Uterus (tissue), 4 donors: ENCODE data around the gene LYST. TPM values are rescaled to one million over a fixed set of nuclear protein-coding genes. Genes with fewer than 3 reads are reported as not detected.
"Not testable (repeated sequence)": the region's sequence is repeated elsewhere in the genome, so short reads cannot be mapped to it uniquely, and the experiment has no call there.

Experiments
- DNase-seq, 2 donors: peaks; one replicate each; pipeline ENCODE4 v3.0.0-alpha.2; 2019 to 2020
- H3K27ac ChIP-seq, 2 donors: fragments of 200-600 bp; sonication (generic); 1 replicate in 1 of 2; 2 replicates in 1 of 2; pipeline ENCODE4 v1.5.1; 2016 to 2018
- H3K27me3 ChIP-seq, 2 donors: fragments of 200-600 bp; sonication (generic); one replicate each; pipeline ENCODE4 v1.5.1; 2018 to 2019; ENCODE audit warnings: control low read depth in 1 of 2
- H3K36me3 ChIP-seq, 2 donors: fragments of 200-600 bp; sonication (generic); one replicate each; pipeline ENCODE4 v1.5.1; 2019; ENCODE audit warnings: control low read depth in 1 of 2
- H3K4me1 ChIP-seq, 2 donors: fragments of 200-600 bp; sonication (generic); one replicate each; pipeline ENCODE4 v1.5.1; 2018 to 2019; ENCODE audit warnings: control low read depth in 1 of 2
- H3K4me3 ChIP-seq, 2 donors: fragments of 200-600 bp; sonication (generic); 1 replicate in 1 of 2; 2 replicates in 1 of 2; pipeline ENCODE4 v1.5.1; 2018 to 2019; ENCODE audit warnings: mild to moderate bottlenecking in 1 of 2
- H3K9me3 ChIP-seq, 2 donors: fragments of 200-600 bp; sonication (generic); one replicate each; pipeline ENCODE4 v1.5.1; 2019; ENCODE audit warnings: control low read depth in 1 of 2
- POLR2A ChIP-seq, 2 donors: fragments of 450-650 bp; IDR thresholded peaks; one replicate each; pipeline ENCODE4 v1.6.1; 2016; ENCODE audit warnings: antibody characterized with exemption in 2 of 2, mild to moderate bottlenecking in 1 of 2, moderate library complexity in 1 of 2
- intact Hi-C: fragments of 100-400 bp; cut with DNase I; formaldehyde crosslinking; loops from one replicate; pipeline ENCODE4 v1.15.1; 2023; ENCODE audit warnings: low total_unique reads
- total RNA-seq, 4 donors: library from RNA; depleted of rRNA in 3 of 4; stranded (reverse); fragments of >200 nt in 3 of 4; gene quantifications; one replicate each; pipeline versions ENCODE4 v1.1.0 to v1.2.4, GENCODE V29; 2014 to 2023
- TF ChIP-seq, protein P1 (sequence below), 4 experiments: fragments of 200-600 bp in 2 of 4; fragments of 450-650 bp in 2 of 4; sonication (generic) in 2 of 4; IDR thresholded peaks; one replicate each; pipeline ENCODE4 v1.5.1; 2016 to 2019; ENCODE audit warnings: antibody characterized with exemption in 4 of 4, mild to moderate bottlenecking in 2 of 4, moderate library complexity in 1 of 4
- donor health status: DM: yes; HTN: yes; CAD: no.

Gene LYST
- total RNA-seq, 4 donors from 2014 or later = 25.6 to 68.2 (median 32.9) TPM

DNA sequence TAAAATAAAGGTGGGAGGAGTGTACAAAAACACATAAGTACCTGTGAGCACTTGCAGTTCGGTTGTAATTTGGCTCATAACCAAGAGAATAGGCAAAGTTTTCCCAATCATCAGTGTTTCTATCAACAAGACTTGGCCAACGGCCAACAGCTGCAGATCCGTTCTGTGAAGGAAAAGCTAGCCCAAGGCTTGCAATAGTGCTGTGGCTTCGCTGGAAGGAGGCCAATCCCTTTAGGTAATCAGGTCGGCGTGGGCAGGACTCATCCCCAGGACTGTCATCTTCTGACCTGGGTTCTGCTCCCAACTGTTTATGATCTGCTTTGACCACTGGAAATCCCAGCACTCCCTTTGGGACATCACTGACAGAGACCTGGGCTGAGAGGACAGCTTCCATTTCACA lies 107.8 kb downstream of the LYST start:
- no peak overlapping the region for H3K27ac ChIP-seq
- no peak for DNase-seq
- intact Hi-C loops = no loop called here
- no peaks in the 10 kb centered on the region for H3K9me3 ChIP-seq
- no peaks in the 10 kb centered on the region for H3K27me3 ChIP-seq
- H3K4me1 ChIP-seq = no peaks in the 10 kb centered on the region
- no peak for TF ChIP-seq POLR2A (IDR thresholded peaks at IDR 0.05)
- TF ChIP-seq, protein P1, sequence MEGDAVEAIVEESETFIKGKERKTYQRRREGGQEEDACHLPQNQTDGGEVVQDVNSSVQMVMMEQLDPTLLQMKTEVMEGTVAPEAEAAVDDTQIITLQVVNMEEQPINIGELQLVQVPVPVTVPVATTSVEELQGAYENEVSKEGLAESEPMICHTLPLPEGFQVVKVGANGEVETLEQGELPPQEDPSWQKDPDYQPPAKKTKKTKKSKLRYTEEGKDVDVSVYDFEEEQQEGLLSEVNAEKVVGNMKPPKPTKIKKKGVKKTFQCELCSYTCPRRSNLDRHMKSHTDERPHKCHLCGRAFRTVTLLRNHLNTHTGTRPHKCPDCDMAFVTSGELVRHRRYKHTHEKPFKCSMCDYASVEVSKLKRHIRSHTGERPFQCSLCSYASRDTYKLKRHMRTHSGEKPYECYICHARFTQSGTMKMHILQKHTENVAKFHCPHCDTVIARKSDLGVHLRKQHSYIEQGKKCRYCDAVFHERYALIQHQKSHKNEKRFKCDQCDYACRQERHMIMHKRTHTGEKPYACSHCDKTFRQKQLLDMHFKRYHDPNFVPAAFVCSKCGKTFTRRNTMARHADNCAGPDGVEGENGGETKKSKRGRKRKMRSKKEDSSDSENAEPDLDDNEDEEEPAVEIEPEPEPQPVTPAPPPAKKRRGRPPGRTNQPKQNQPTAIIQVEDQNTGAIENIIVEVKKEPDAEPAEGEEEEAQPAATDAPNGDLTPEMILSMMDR (IDR thresholded peaks at IDR 0.05) = no peak
- H3K4me3 ChIP-seq = no peak overlapping the region
- no peaks in the 10 kb centered on the region for H3K36me3 ChIP-seq

DNA sequence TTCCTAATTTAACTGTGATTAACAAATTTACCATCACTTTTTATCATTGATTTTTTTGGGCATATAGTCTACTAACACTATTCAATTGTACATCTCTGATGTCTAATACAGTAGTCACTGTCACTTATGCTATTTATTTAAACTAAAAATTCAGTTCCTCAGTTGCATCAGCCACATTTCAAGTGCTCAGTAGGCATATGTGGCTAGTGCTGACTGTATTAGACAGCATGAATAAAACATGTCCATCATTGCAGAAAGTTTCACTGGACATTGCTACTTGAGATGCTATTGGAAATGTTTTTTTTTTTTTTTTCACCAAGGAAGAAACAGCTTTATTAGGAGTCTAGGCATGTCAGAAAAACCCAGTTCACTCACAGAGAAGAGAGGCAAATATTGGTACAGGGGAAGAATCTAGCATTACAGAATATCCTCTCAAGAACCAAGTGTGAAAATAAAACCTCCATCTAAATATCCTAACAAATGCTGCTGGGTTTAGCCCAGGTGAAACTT lies 109.1 kb downstream of the LYST start:
- TF ChIP-seq POLR2A (IDR thresholded peaks at IDR 0.05) = no peak
- TF ChIP-seq, protein P1 (IDR thresholded peaks at IDR 0.05) = no peak
- H3K4me3 ChIP-seq = no peak overlapping the region
- intact Hi-C loops = no loop called here
- no peak for DNase-seq
- H3K4me1 ChIP-seq = no peaks in the 10 kb centered on the region
- H3K27ac ChIP-seq = no peak overlapping the region
- H3K36me3 ChIP-seq = no peaks in the 10 kb centered on the region
- no peaks in the 10 kb centered on the region for H3K9me3 ChIP-seq
- no peaks in the 10 kb centered on the region for H3K27me3 ChIP-seq

DNA sequence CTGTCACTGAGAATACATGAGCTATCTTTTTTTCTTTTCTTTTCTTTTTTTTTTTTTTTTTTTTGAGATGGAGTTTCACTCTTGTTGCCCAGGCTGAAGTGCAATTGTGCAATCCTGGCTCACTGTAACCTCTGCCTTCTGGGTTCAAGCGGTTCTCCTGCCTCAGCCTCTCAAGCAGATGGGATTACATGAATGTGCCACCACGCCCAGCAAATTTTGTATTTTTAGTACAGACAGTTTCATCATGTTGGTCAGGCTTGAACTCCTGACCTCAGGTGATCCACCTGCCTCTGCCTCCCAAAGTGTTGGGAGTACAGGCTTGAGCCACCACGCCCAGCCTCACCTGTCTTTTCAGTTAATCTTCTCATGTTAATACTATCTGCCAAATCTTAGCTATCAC lies 112.5 kb downstream of the LYST start:
- intact Hi-C loops, DNase-seq, H3K36me3 ChIP-seq, H3K27me3 ChIP-seq, H3K4me3 ChIP-seq, H3K4me1 ChIP-seq, H3K9me3 ChIP-seq, H3K27ac ChIP-seq: not testable (repeated sequence)

DNA sequence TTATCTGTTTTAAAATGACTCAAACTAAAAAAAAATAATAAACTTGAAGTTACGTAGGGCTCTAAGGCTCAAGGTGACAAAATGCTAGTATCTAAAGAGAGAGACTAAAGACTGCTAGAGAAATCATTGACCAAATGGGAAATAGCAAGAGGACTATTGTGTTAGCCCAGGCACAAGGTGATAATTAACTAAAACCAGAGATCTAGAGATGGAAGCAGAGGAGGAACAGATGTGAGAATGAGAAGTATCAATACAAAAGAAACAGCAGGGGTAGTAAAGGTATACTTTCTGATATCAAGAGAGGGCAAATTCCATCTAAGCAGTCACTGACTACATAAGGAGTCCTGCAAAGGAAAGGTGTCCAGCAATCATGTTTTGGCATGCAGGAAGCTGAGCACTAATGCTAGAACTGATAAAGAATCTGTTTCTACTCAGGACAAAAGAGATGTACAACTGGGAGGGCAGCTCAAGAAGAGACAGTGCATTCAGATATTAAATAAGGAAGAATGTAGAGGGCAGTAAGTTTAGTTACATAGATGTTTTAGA lies 116.9 kb downstream of the LYST start:
- DNase-seq = no peak
- H3K27me3 ChIP-seq = no peaks in the 10 kb centered on the region
- H3K4me3 ChIP-seq = no peak overlapping the region
- no peaks in the 10 kb centered on the region for H3K36me3 ChIP-seq
- intact Hi-C loops = no loop called here
- no peak for TF ChIP-seq POLR2A (IDR thresholded peaks at IDR 0.05)
- TF ChIP-seq, protein P1 (IDR thresholded peaks at IDR 0.05) = no peak
- H3K4me1 ChIP-seq = no peaks in the 10 kb centered on the region
- H3K9me3 ChIP-seq = no peaks in the 10 kb centered on the region
- H3K27ac ChIP-seq = no peak overlapping the region

DNA sequence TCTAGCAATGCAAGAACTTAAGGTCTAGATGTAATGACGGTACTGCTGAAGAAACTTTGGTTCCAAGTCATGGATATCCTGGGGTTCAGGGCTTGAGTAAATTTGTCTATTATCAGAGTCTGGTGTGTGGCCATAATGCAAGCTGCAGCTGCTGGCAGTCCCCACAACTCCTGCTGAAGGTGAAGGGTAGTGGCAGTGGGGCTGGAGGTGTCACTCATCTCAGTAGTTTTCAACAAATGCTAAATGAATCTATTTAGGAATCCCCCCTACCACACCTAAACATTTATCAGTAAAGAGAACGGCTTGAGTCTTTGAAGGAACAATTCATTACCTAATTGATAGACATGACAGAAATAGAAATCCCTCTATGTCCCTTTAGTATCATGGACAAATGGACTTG lies 118.0 kb downstream of the LYST start:
- DNase-seq = no peak
- Histone ChIP-seq H3K36me3 (no peaks in the 10 kb centered on the region), H3K9me3 (no peaks in the 10 kb centered on the region), H3K4me1 (no peaks in the 10 kb centered on the region), H3K27me3 (no peaks in the 10 kb centered on the region), H3K4me3 (no peak overlapping the region), H3K27ac (no peak overlapping the region)
- intact Hi-C loops = no loop called here
- TF ChIP-seq, protein P1 (IDR thresholded peaks at IDR 0.05) = no peak
- no peak for TF ChIP-seq POLR2A (IDR thresholded peaks at IDR 0.05)

DNA sequence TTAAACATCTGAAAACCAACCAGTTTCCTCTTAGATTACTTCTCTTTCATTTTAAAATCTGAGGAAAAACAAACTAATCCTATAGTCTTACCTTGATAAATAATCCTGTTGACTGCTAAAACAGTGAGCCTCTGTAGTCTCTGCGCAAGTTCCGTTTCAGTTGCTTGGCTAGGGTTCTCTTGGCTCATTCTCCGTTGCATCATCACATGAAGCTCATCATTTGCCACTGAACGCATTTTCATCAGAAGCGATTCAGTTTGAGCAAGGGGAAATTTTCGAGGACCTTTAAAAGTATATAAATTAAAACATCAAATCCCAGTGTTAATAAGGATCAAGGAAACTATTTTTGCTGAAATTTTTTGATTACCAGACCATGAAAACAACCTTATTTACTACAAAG lies 120.5 kb downstream of the LYST start:
- TF ChIP-seq, protein P1 (IDR thresholded peaks at IDR 0.05) = no peak
- TF ChIP-seq POLR2A (IDR thresholded peaks at IDR 0.05) = no peak
- intact Hi-C loops = no loop called here
- no peak overlapping the region for H3K4me3 ChIP-seq
- no peaks in the 10 kb centered on the region for H3K9me3 ChIP-seq
- H3K4me1 ChIP-seq = no peaks in the 10 kb centered on the region
- H3K36me3 ChIP-seq = no peaks in the 10 kb centered on the region
- no peaks in the 10 kb centered on the region for H3K27me3 ChIP-seq
- DNase-seq = peak in 1 of 2 donors; percentile 21
- no peak overlapping the region for H3K27ac ChIP-seq
